Large intestine (tissue), 3 donors: Measurements from ENCODE around the gene MPHOSPH9. TPM values are rescaled to one million over a fixed set of nuclear protein-coding genes. Genes with fewer than 3 reads are reported as not detected.

Experiments
- DNase-seq, 2 donors: peaks; one replicate each; pipeline versions ENCODE4 v3.0.0 to v3.0.0-alpha.2; 2013
- H3K27ac ChIP-seq: one replicate; pipeline ENCODE4 v1.5.1; 2013; ENCODE audit warnings: low read length
- H3K27me3 ChIP-seq: 2 replicates; pipeline ENCODE4 v1.6.1; 2013; ENCODE audit warnings: low read length; ENCODE audit not compliant: control insufficient read depth, insufficient read depth
- H3K36me3 ChIP-seq: 2 replicates; pipeline ENCODE4 v1.6.1; 2013; ENCODE audit warnings: low read length; ENCODE audit not compliant: control insufficient read depth, insufficient read depth
- H3K4me1 ChIP-seq: one replicate; pipeline ENCODE4 v1.6.1; 2013; ENCODE audit warnings: low read length; ENCODE audit not compliant: control insufficient read depth, insufficient read depth
- H3K4me3 ChIP-seq: one replicate; pipeline ENCODE4 v1.5.1; 2013; ENCODE audit warnings: low read length
- H3K9me3 ChIP-seq: one replicate; pipeline ENCODE4 v1.6.1; 2013; ENCODE audit warnings: mild to moderate bottlenecking, low read depth, low read length, moderate library complexity; ENCODE audit not compliant: control insufficient read depth
- WGBS: methylation state at CpG from one replicate; pipeline ENCODE4 v1.1.5; 2013; ENCODE audit warnings: low lambda C conversion rate; ENCODE audit not compliant: insufficient coverage; 5-methylcytosine and 5-hydroxymethylcytosine counted together
- polyA plus RNA-seq: library from polyadenylated mRNA; unstranded; fragments of 120-200 nt; gene quantifications from one replicate; pipeline ENCODE4 v1.2.1, GENCODE V29; 2013

The MPHOSPH9 gene
- polyA plus RNA-seq, 1 donor = 17.8 TPM

- WGBS = no CpG with 5 or more reads among the region's 6 CpGs
- DNase-seq = peak; percentile 65 to 78
Observed at GRCh38 chr12:123126294-123127181, 106.4 kb downstream of the MPHOSPH9 start.

GRCh38 chr12:123122626-123123025, 110.3 kb downstream of the MPHOSPH9 start:
- H3K9me3 ChIP-seq = no peaks in the 10 kb centered on the region
- no peak overlapping the region for H3K4me3 ChIP-seq
- 100% methylated on average over 1 of the region's 3 CpGs for WGBS
- H3K27me3 ChIP-seq = no peaks in the 10 kb centered on the region
- H3K36me3 ChIP-seq = no peaks in the 10 kb centered on the region
- H3K4me1 ChIP-seq = peaks cover 4% of the 10 kb centered on the region
- no peak overlapping the region for H3K27ac ChIP-seq
- DNase-seq = no peak

More at GRCh38 chr12:123126294-123127181, 106.4 kb downstream of the MPHOSPH9 start:
- Histone ChIP-seq H3K27me3 (no peaks in the 10 kb centered on the region), H3K9me3 (no peaks in the 10 kb centered on the region), H3K36me3 (no peaks in the 10 kb centered on the region), H3K27ac (peak overlapping the region; percentile 48), H3K4me1 (peaks cover 12% of the 10 kb centered on the region), H3K4me3 (no peak overlapping the region)

- no peak overlapping the region for H3K27ac ChIP-seq
- no CpG with 5 or more reads among the region's 6 CpGs for WGBS
- no peaks in the 10 kb centered on the region for H3K36me3 ChIP-seq
- H3K4me3 ChIP-seq = no peak overlapping the region
- H3K9me3 ChIP-seq = no peaks in the 10 kb centered on the region
- H3K4me1 ChIP-seq = peaks cover 4% of the 10 kb centered on the region
- no peaks in the 10 kb centered on the region for H3K27me3 ChIP-seq
- no peak for DNase-seq
Observed at GRCh38 chr12:123121670-123122069, 111.3 kb downstream of the MPHOSPH9 start.

- H3K9me3 ChIP-seq = no peaks in the 10 kb centered on the region
- no peaks in the 10 kb centered on the region for H3K27me3 ChIP-seq
- no peak overlapping the region for H3K4me3 ChIP-seq
- H3K4me1 ChIP-seq = no peaks in the 10 kb centered on the region
- no peak overlapping the region for H3K27ac ChIP-seq
- DNase-seq = no peak
- H3K36me3 ChIP-seq = no peaks in the 10 kb centered on the region
- no CpG with 5 or more reads among the region's 3 CpGs for WGBS
Observed at GRCh38 chr12:123120452-123121166, 112.3 kb downstream of the MPHOSPH9 start.

GRCh38 chr12:123119808-123120207, 113.1 kb downstream of the MPHOSPH9 start:
- Histone ChIP-seq H3K4me3 (no peak overlapping the region), H3K36me3 (no peaks in the 10 kb centered on the region), H3K27me3 (no peaks in the 10 kb centered on the region), H3K27ac (no peak overlapping the region), H3K9me3 (no peaks in the 10 kb centered on the region), H3K4me1 (no peaks in the 10 kb centered on the region)
- WGBS = no CpG with 5 or more reads among the region's 7 CpGs
- no peak for DNase-seq

GRCh38 chr12:123118497-123118896, 114.4 kb downstream of the MPHOSPH9 start:
- Histone ChIP-seq H3K9me3 (no peaks in the 10 kb centered on the region), H3K4me1 (no peaks in the 10 kb centered on the region), H3K27me3 (no peaks in the 10 kb centered on the region), H3K27ac (peak overlapping the region; percentile 5), H3K4me3 (no peak overlapping the region), H3K36me3 (no peaks in the 10 kb centered on the region)
- WGBS = no CpG with 5 or more reads among the region's 8 CpGs
- DNase-seq = peak; percentile 12 to 48

GRCh38 chr12:123115409-123116121, 117.4 kb downstream of the MPHOSPH9 start:
- WGBS = no CpG with 5 or more reads among the region's 8 CpGs
- H3K4me3 ChIP-seq = no peak overlapping the region
- no peaks in the 10 kb centered on the region for H3K4me1 ChIP-seq
- H3K36me3 ChIP-seq = no peaks in the 10 kb centered on the region
- no peaks in the 10 kb centered on the region for H3K27me3 ChIP-seq
- DNase-seq = peak; percentile 29
- no peaks in the 10 kb centered on the region for H3K9me3 ChIP-seq
- H3K27ac ChIP-seq = peak overlapping the region; percentile 30

GRCh38 chr12:123114304-123115083, 118.4 kb downstream of the MPHOSPH9 start:
- H3K36me3 ChIP-seq = peaks cover 4% of the 10 kb centered on the region
- H3K4me1 ChIP-seq = no peaks in the 10 kb centered on the region
- no peak for DNase-seq
- H3K27ac ChIP-seq = no peak overlapping the region
- WGBS = no CpG with 5 or more reads among the region's 13 CpGs
- no peaks in the 10 kb centered on the region for H3K9me3 ChIP-seq
- H3K27me3 ChIP-seq = no peaks in the 10 kb centered on the region
- no peak overlapping the region for H3K4me3 ChIP-seq

- Histone ChIP-seq H3K4me3 (no peak overlapping the region), H3K27ac (no peak overlapping the region), H3K36me3 (peaks cover 11% of the 10 kb centered on the region), H3K27me3 (no peaks in the 10 kb centered on the region), H3K9me3 (no peaks in the 10 kb centered on the region), H3K4me1 (no peaks in the 10 kb centered on the region)
- no peak for DNase-seq
- no CpG with 5 or more reads among the region's 8 CpGs for WGBS
Observed at GRCh38 chr12:123113026-123113425, 119.9 kb downstream of the MPHOSPH9 start.
